GM19463 (cell line): Measurements from ENCODE around the gene ATG5.

Source experiments
- ATAC-seq: cut with Tn5 transposase; IDR thresholded peaks from one replicate; pipeline ENCODE4 v1.9.1; 2021; ENCODE audit warnings: mild to moderate bottlenecking, moderate library complexity; ENCODE audit not compliant: unreplicated experiment

The ATG5 gene

GRCh38 chr6:106134906-106135634 is 190.5 kb downstream of the ATG5 start:
- ATAC-seq: no peak
